Activated naive CD4-positive, alpha-beta T cell treated with Interleukin-2 at 50 U/mL for 16 hours (primary cell): ENCODE data around the gene TBC1D21.

Source experiments
- DNase-seq: peaks from one replicate; pipeline ENCODE4 v3.0.0-alpha.2; 2020

TBC1D21 gene

GRCh38 chr15:73873456-73873855 is at the start of gene TBC1D21:
Gene TBC1D21, plus strand, starts transcription at chr15:73873564. Its CDS starts 146 bp downstream, at chr15:73873710.
- no peak for DNase-seq

- no peak for DNase-seq
Observed at GRCh38 chr15:73826711-73827251, 46.6 kb upstream of the TBC1D21 start.

- no peak for DNase-seq
Observed at GRCh38 chr15:73829523-73829922, 43.8 kb upstream of the TBC1D21 start.

- no peak for DNase-seq
Observed at GRCh38 chr15:73832657-73833056, 40.7 kb upstream of the TBC1D21 start.

- DNase-seq = no peak
Observed at GRCh38 chr15:73836845-73837244, 36.5 kb upstream of the TBC1D21 start.

GRCh38 chr15:73838831-73839426 is 34.4 kb upstream of the TBC1D21 start:
- no peak for DNase-seq

GRCh38 chr15:73839699-73840377 is 33.5 kb upstream of the TBC1D21 start:
- DNase-seq = no peak

- no peak for DNase-seq
Observed at GRCh38 chr15:73840771-73841170, 32.6 kb upstream of the TBC1D21 start.

- DNase-seq = no peak
Observed at GRCh38 chr15:73841756-73842725, 31.3 kb upstream of the TBC1D21 start.

GRCh38 chr15:73843787-73844186 is 29.6 kb upstream of the TBC1D21 start:
- DNase-seq = no peak

- DNase-seq = no peak
Observed at GRCh38 chr15:73844356-73844755, 29.0 kb upstream of the TBC1D21 start.

- no peak for DNase-seq
Observed at GRCh38 chr15:73845507-73845906, 27.9 kb upstream of the TBC1D21 start.

GRCh38 chr15:73845907-73846306 is 27.5 kb upstream of the TBC1D21 start:
- no peak for DNase-seq

GRCh38 chr15:73849641-73850040 is 23.7 kb upstream of the TBC1D21 start:
- no peak for DNase-seq

GRCh38 chr15:73850228-73850627 is 23.1 kb upstream of the TBC1D21 start:
- no peak for DNase-seq

- peak; percentile 37 for DNase-seq
Observed at GRCh38 chr15:73851689-73852088, 21.7 kb upstream of the TBC1D21 start.

- DNase-seq = no peak
Observed at GRCh38 chr15:73852507-73852906, 20.9 kb upstream of the TBC1D21 start.

GRCh38 chr15:73854265-73854664 is 19.1 kb upstream of the TBC1D21 start:
- no peak for DNase-seq

GRCh38 chr15:73856458-73857192 is 16.7 kb upstream of the TBC1D21 start:
- no peak for DNase-seq

- no peak for DNase-seq
Observed at GRCh38 chr15:73857193-73857920, 16.0 kb upstream of the TBC1D21 start.

GRCh38 chr15:73858062-73858461 is 15.3 kb upstream of the TBC1D21 start:
- DNase-seq = no peak

GRCh38 chr15:73862276-73862675 is 11.1 kb upstream of the TBC1D21 start:
- DNase-seq = no peak
